KOPT-K1 (cell line): ENCODE measurements around the gene CHRND.
"Not testable (repeated sequence)": the region's sequence is repeated elsewhere in the genome, so short reads cannot be mapped to it uniquely, and the experiment has no call there.

Experiments used
- H3K27ac ChIP-seq: fragments of 200-600 bp; sonication (generic); 2 replicates; pipeline ENCODE4 v1.5.1; 2016; ENCODE audit warnings: antibody characterized with exemption, mild to moderate bottlenecking, low read depth, low read length; ENCODE audit not compliant: poor library complexity, severe bottlenecking
- H3K36me3 ChIP-seq: fragments of 200-600 bp; sonication (generic); 2 replicates; pipeline ENCODE4 v1.5.1; 2017; ENCODE audit warnings: antibody characterized with exemption, mild to moderate bottlenecking, low read length, moderate library complexity; ENCODE audit not compliant: insufficient read depth
- H3K9me3 ChIP-seq: fragments of 200-600 bp; sonication (generic); 2 replicates; pipeline ENCODE4 v1.5.1; 2017; ENCODE audit warnings: antibody characterized with exemption, low read length, mild to moderate bottlenecking; ENCODE audit not compliant: insufficient read depth, poor library complexity, severe bottlenecking

CHRND gene

GRCh38 chr2:232550354-232551249, 24.6 kb downstream of the CHRND start, which contains the start of the genes EIF4E2 and TIGD1:
EIF4E2 (plus strand) TSS chr2:232550689; CDS start chr2:232550725, 36 bp downstream.
TIGD1 (minus strand) TSS chr2:232550557; CDS start chr2:232549882, 675 bp downstream.
- H3K9me3 ChIP-seq = no peaks in the 10 kb centered on the region
- H3K27ac ChIP-seq = peak within 1 kb of the TSS; percentile 92
- peaks cover 49% of the 10 kb centered on the region for H3K36me3 ChIP-seq

- Histone ChIP-seq H3K36me3 (peaks cover 46% of the 10 kb centered on the region), H3K9me3 (no peaks in the 10 kb centered on the region), H3K27ac (peak overlapping the region; percentile 92)
Observed at GRCh38 chr2:232551250-232551638, 25.3 kb downstream of the CHRND start.

GRCh38 chr2:232551776-232552175, 25.8 kb downstream of the CHRND start:
- peak overlapping the region; percentile 92 for H3K27ac ChIP-seq
- no peaks in the 10 kb centered on the region for H3K9me3 ChIP-seq
- H3K36me3 ChIP-seq = peaks cover 46% of the 10 kb centered on the region

- H3K36me3 ChIP-seq = peaks cover 72% of the 10 kb centered on the region
- H3K27ac ChIP-seq = no peak overlapping the region
- no peaks in the 10 kb centered on the region for H3K9me3 ChIP-seq
Observed at GRCh38 chr2:232556426-232556825, 30.5 kb downstream of the CHRND start.

- Histone ChIP-seq H3K27ac (no peak overlapping the region), H3K9me3 (no peaks in the 10 kb centered on the region), H3K36me3 (peaks cover 96% of the 10 kb centered on the region)
Observed at GRCh38 chr2:232562515-232563151, 36.7 kb downstream of the CHRND start.

GRCh38 chr2:232563580-232563979, 37.6 kb downstream of the CHRND start:
- Histone ChIP-seq H3K9me3 (no peaks in the 10 kb centered on the region), H3K36me3 (peaks cover 96% of the 10 kb centered on the region)

GRCh38 chr2:232567721-232568120, 41.8 kb downstream of the CHRND start:
- Histone ChIP-seq H3K9me3 (no peaks in the 10 kb centered on the region), H3K27ac (no peak overlapping the region), H3K36me3 (peaks cover 97% of the 10 kb centered on the region)

More at GRCh38 chr2:232563580-232563979, 37.6 kb downstream of the CHRND start:
- no peak overlapping the region for H3K27ac ChIP-seq

GRCh38 chr2:232568161-232568560, 42.2 kb downstream of the CHRND start:
- Histone ChIP-seq H3K27ac (no peak overlapping the region), H3K36me3 (peaks cover 97% of the 10 kb centered on the region), H3K9me3 (no peaks in the 10 kb centered on the region)

- Histone ChIP-seq H3K9me3 (no peaks in the 10 kb centered on the region), H3K27ac (no peak overlapping the region), H3K36me3 (peaks cover 97% of the 10 kb centered on the region)
Observed at GRCh38 chr2:232569541-232569940, 43.6 kb downstream of the CHRND start.

- H3K36me3 ChIP-seq = peaks cover 96% of the 10 kb centered on the region
- H3K27ac ChIP-seq, H3K9me3 ChIP-seq: not testable (repeated sequence)
Observed at GRCh38 chr2:232570481-232570880, 44.5 kb downstream of the CHRND start.

GRCh38 chr2:232571026-232571474, 45.1 kb downstream of the CHRND start:
- H3K27ac ChIP-seq = no peak overlapping the region
- no peaks in the 10 kb centered on the region for H3K9me3 ChIP-seq
- peaks cover 91% of the 10 kb centered on the region for H3K36me3 ChIP-seq

GRCh38 chr2:232573042-232573441, 47.1 kb downstream of the CHRND start:
- H3K9me3 ChIP-seq = no peaks in the 10 kb centered on the region
- peaks cover 77% of the 10 kb centered on the region for H3K36me3 ChIP-seq
- no peak overlapping the region for H3K27ac ChIP-seq

GRCh38 chr2:232573771-232574435, 47.9 kb downstream of the CHRND start:
- peaks cover 69% of the 10 kb centered on the region for H3K36me3 ChIP-seq
- no peaks in the 10 kb centered on the region for H3K9me3 ChIP-seq
- H3K27ac ChIP-seq = no peak overlapping the region

GRCh38 chr2:232574674-232575403, 48.9 kb downstream of the CHRND start:
- Histone ChIP-seq H3K36me3 (peaks cover 63% of the 10 kb centered on the region), H3K9me3 (no peaks in the 10 kb centered on the region), H3K27ac (no peak overlapping the region)
